HepG2 (cell line): ENCODE measurements around the gene SGCE. TPM values are rescaled to one million over a fixed set of nuclear protein-coding genes. Genes with fewer than 3 reads are reported as not detected.

ENCODE experiments used
- polyA plus RNA-seq, 8 experiments: library from polyadenylated mRNA; depleted of rRNA in 3 of 8; stranded (reverse) in 7 of 8; unstranded in 1 of 8; fragments of >200 nt; fragmentation: Illumina TruSeq in 4 of 8; extraction: Trizol in 4 of 8; gene quantifications; 2 replicates each; pipeline versions ENCODE4 v1.2.1 to v1.2.3, GENCODE V29; 2011 to 2016; ENCODE audit warnings: low read depth in 4 of 8, missing spikeins in 1 of 8, mixed read lengths in 1 of 8; ENCODE audit not compliant: insufficient read depth in 1 of 8
- total RNA-seq, 5 experiments: library from RNA; depleted of rRNA; stranded (reverse); fragments of >200 nt; fragmentation: Illumina TruSeq; extraction: Trizol; gene quantifications; 2 replicates each; pipeline ENCODE4 v1.2.3, GENCODE V29; 2016; ENCODE audit warnings: low read depth in 1 of 5

SGCE gene
- total and polyA plus RNA-seq, 2 of the 13 experiments (the other 11 are each of a cell fraction or from before 2014, with no cell fraction given): 52.3 to 71.1 TPM

Other genes starting within 250 kb of the SGCE start
- 21.4 and 22.9 TPM in 2 replicates for gene CASD1, start 146.3 kb downstream of the SGCE start, total RNA-seq (2016; rRNA removed; fragmentation: Illumina TruSeq; extraction: Trizol)
- gene CASD1, start 146.3 kb downstream of the SGCE start, polyA plus RNA-seq (2011; rRNA removed): 23.4 and 32.6 TPM in 2 replicates